DND-41 (cell line): Measurements from ENCODE around the gene ABHD5.

ENCODE experiments used
- ATAC-seq: fragments of 200-7000 bp; cut with Tn5 transposase; 3 replicates; pipeline ENCODE4 v1.9.1; 2021; ENCODE audit warnings: low read depth; ENCODE audit not compliant: insufficient read depth
- DNase-seq: peaks from one replicate; pipeline ENCODE4 v3.0.0-alpha.2; 2020
- H2AFZ ChIP-seq: 2 replicates; pipeline ENCODE4 v1.6.0; 2012; ENCODE audit warnings: low read depth, low read length
- H3K27ac ChIP-seq: 2 replicates; pipeline ENCODE4 v1.5.1; 2012; ENCODE audit warnings: low read length, inconsistent platforms
- H3K27me3 ChIP-seq: fragments of 200-600 bp; sonication (generic); 2 replicates; pipeline ENCODE4 v1.6.0; 2012; ENCODE audit warnings: low read length, mild to moderate bottlenecking, inconsistent platforms; ENCODE audit not compliant: insufficient read depth, poor library complexity
- H3K36me3 ChIP-seq: 2 replicates; pipeline ENCODE4 v1.5.1; 2012; ENCODE audit warnings: low read length, inconsistent platforms; ENCODE audit not compliant: insufficient read depth
- H3K4me1 ChIP-seq: 2 replicates; pipeline ENCODE4 v1.5.1; 2012; ENCODE audit warnings: mild to moderate bottlenecking, low read length; ENCODE audit not compliant: insufficient read depth
- H3K4me2 ChIP-seq: 2 replicates; pipeline ENCODE4 v1.6.0; 2012; ENCODE audit warnings: mild to moderate bottlenecking, moderate library complexity, low read length, inconsistent platforms; ENCODE audit not compliant: insufficient read depth
- H3K4me3 ChIP-seq, 2 experiments: fragments of 200-600 bp in 1 of 2; shearing (Covaris generic) in 1 of 2; 2 replicates each; pipeline ENCODE4 v1.5.1; 2012 to 2016; ENCODE audit warnings: inconsistent platforms in 2 of 2, low read length in 2 of 2, mild to moderate bottlenecking in 2 of 2, low read depth in 1 of 2, moderate library complexity in 1 of 2
- H3K79me2 ChIP-seq: 2 replicates; pipeline ENCODE4 v1.6.0; 2012; ENCODE audit warnings: low read length, inconsistent platforms; ENCODE audit not compliant: insufficient read depth
- H3K9ac ChIP-seq: 2 replicates; pipeline ENCODE4 v1.6.0; 2012; ENCODE audit warnings: low read depth, mild to moderate bottlenecking, inconsistent platforms, low read length, moderate library complexity
- H3K9me3 ChIP-seq: 2 replicates; pipeline ENCODE4 v1.5.1; 2012; ENCODE audit warnings: low read length, moderate library complexity, mild to moderate bottlenecking, inconsistent platforms; ENCODE audit not compliant: insufficient read depth, severe bottlenecking
- H4K20me1 ChIP-seq: 2 replicates; pipeline ENCODE4 v1.6.0; 2012; ENCODE audit warnings: low read length; ENCODE audit not compliant: insufficient read depth
- EZH2 ChIP-seq: IDR thresholded peaks from 3 replicates; pipeline ENCODE4 v1.6.1; 2012; ENCODE audit warnings: borderline replicate concordance, low read depth, mild to moderate bottlenecking, moderate library complexity, low read length, inconsistent platforms; ENCODE audit not compliant: severe bottlenecking
- TF ChIP-seq, protein P1 (sequence below): IDR thresholded peaks from 2 replicates; pipeline ENCODE4 v1.5.1; 2012; ENCODE audit warnings: borderline replicate concordance, low read length, moderate library complexity, mild to moderate bottlenecking; ENCODE audit not compliant: poor library complexity, severe bottlenecking; ENCODE audit errors: extremely low read depth

ABHD5 gene

DNA sequence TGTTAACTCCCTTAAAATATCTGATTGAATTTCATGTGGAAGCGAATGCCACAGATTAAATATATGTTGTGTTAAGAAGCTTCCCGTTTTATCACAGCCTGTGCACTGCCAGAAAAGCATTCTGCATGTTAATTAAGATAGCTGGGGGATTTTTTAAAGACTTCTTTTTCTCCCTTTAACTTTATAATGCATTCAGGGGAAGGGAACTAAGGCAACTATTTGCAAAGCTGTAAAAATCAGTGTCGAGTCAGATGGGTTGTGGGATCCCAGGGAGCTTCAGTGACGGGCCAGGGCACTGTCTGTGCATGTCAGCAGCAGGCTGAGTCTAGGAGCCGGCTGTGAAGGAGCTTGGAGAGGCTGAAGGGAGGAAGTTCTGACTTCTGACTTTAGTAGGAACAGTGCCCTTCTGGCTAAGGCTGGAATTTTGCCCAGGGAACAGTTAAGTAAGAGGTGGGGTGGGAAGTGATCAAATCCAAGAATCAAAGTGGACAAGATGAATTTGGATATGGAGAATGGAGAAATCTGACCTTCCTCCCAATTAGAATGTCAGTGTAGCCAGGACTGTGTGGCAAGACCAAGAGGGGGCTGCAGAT lies 77.7 kb downstream of the ABHD5 start:
- no peaks in the 10 kb centered on the region for H3K79me2 ChIP-seq
- no peak overlapping the region for H3K4me2 ChIP-seq
- H3K27ac ChIP-seq: no peak overlapping the region
- TF ChIP-seq EZH2: no peak
- TF ChIP-seq, protein P1, sequence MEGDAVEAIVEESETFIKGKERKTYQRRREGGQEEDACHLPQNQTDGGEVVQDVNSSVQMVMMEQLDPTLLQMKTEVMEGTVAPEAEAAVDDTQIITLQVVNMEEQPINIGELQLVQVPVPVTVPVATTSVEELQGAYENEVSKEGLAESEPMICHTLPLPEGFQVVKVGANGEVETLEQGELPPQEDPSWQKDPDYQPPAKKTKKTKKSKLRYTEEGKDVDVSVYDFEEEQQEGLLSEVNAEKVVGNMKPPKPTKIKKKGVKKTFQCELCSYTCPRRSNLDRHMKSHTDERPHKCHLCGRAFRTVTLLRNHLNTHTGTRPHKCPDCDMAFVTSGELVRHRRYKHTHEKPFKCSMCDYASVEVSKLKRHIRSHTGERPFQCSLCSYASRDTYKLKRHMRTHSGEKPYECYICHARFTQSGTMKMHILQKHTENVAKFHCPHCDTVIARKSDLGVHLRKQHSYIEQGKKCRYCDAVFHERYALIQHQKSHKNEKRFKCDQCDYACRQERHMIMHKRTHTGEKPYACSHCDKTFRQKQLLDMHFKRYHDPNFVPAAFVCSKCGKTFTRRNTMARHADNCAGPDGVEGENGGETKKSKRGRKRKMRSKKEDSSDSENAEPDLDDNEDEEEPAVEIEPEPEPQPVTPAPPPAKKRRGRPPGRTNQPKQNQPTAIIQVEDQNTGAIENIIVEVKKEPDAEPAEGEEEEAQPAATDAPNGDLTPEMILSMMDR: no peak
- DNase-seq (no peak), ATAC-seq (no peak)
- H3K4me1 ChIP-seq: no peaks in the 10 kb centered on the region
- H4K20me1 ChIP-seq: no peaks in the 10 kb centered on the region
- no peak overlapping the region for H3K9ac ChIP-seq
- no peaks in the 10 kb centered on the region for H3K9me3 ChIP-seq
- H3K4me3 ChIP-seq: no peak overlapping the region
- H2AFZ ChIP-seq: no peak overlapping the region
- H3K27me3 ChIP-seq: peaks cover 13% of the 10 kb centered on the region
- H3K36me3 ChIP-seq: no peaks in the 10 kb centered on the region

DNA sequence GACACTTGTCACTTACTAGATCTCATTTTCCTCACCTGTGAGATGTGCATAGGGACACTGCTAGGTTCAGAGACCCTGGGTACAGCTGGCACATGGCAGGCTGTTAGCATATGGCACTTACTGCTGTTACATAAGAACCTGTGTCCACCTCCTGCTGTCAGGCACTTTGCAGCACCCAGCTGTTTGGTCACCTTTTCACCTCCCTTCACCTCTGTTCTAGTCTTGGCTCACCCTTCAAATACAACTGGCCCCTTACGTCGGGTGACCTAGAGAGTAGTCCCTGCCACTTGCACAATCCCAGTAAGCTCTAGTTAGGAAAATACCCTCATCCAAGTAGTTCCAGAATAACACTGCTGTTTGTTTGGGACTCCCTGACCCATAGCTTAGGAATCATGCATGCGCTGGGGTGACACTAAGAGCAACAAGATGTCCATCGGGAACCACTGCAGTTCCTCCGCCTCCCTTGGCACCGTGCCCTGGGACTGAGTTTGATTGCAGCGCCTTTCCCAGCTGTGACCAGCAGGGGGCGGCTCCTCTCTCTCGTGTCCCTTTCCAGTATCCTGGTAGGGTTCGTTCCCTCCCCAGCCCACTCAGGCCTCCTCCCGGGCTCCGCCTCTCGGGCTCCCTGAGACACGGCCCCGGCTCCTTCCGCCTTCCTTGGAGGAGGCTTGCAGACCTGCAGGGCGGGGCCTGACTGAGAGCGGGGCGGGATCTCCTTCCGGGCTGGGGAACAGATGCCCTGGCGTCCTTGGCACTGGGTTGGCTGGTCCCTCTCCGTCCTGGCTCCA lies 78.6 kb downstream of the ABHD5 start:
- Histone ChIP-seq H3K9ac (no peak overlapping the region), H3K27me3 (peaks cover 8% of the 10 kb centered on the region), H3K79me2 (no peaks in the 10 kb centered on the region), H3K9me3 (no peaks in the 10 kb centered on the region), H3K4me2 (no peak overlapping the region), H3K4me3 (no peak overlapping the region), H3K36me3 (no peaks in the 10 kb centered on the region), H3K4me1 (no peaks in the 10 kb centered on the region), H3K27ac (no peak overlapping the region), H4K20me1 (no peaks in the 10 kb centered on the region), H2AFZ (no peak overlapping the region)
- TF ChIP-seq, protein P1: peak; percentile 96
- no peak for TF ChIP-seq EZH2
- peak; percentile 84 for ATAC-seq
- DNase-seq: peak; percentile 75

DNA sequence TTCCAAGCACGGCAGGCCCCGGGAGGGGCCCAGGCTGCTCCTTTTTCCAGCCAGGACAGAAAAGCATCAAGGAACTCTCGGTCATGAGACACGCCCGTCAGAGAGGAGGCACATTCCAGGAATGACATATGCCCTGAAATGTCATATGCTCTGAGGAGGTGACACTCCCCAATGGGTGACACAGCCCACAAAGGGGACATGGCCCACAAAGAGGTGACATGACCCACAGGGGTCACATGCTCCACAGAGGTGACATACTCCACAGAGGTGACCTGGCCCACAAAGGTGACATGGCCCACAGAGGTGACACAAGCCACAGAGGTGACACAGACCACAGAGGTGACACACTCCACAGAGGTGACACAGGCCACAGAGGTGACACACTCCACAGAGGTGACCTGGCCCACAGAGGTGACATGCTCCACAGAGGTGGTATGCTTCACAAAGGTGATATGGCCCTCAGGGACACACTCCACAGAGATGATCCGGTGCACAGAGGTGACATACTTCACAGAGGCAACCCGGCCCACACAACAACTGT lies 79.2 kb downstream of the ABHD5 start:
- Histone ChIP-seq H3K27me3 (peaks cover 8% of the 10 kb centered on the region), H3K79me2 (no peaks in the 10 kb centered on the region), H3K4me2 (no peak overlapping the region), H3K4me1 (no peaks in the 10 kb centered on the region), H4K20me1 (no peaks in the 10 kb centered on the region), H3K9me3 (no peaks in the 10 kb centered on the region), H2AFZ (no peak overlapping the region), H3K36me3 (no peaks in the 10 kb centered on the region), H3K9ac (no peak overlapping the region), H3K27ac (no peak overlapping the region), H3K4me3 (no peak overlapping the region)
- DNase-seq (no peak), ATAC-seq (no peak)
- TF ChIP-seq, protein P1: no peak
- TF ChIP-seq EZH2: no peak
